SK-N-SH treated with all-trans-retinoic acid at 6 μM for 48 hours (cell line): Measurements from ENCODE around the gene ASTN2.

Experiments
- ATAC-seq: fragments of 200-7000 bp; cut with Tn5 transposase; 3 replicates; pipeline ENCODE4 v1.9.1; 2020; ENCODE audit warnings: mild to moderate bottlenecking, moderate library complexity
- ARNTL ChIP-seq: fragments of 450-650 bp; formaldehyde crosslinking; IDR thresholded peaks from 2 replicates; pipeline ENCODE4 v1.5.0; 2020; ENCODE audit warnings: low read depth, mild to moderate bottlenecking, moderate library complexity, borderline replicate concordance
- CSDC2 ChIP-seq: fragments of 250-450 bp; sonication (Bioruptor Pico); IDR thresholded peaks from 2 replicates; pipeline ENCODE4 v1.5.0; 2020; ENCODE audit warnings: mild to moderate bottlenecking, moderate library complexity
- ESRRG ChIP-seq: fragments of 250-450 bp; sonication (Bioruptor Pico); IDR thresholded peaks from 2 replicates; pipeline ENCODE4 v1.6.1; 2021; ENCODE audit warnings: mild to moderate bottlenecking
- GLIS3 ChIP-seq: fragments of 250-450 bp; sonication (Bioruptor Pico); IDR thresholded peaks from 2 replicates; pipeline ENCODE4 v1.5.0; 2020; ENCODE audit warnings: mild to moderate bottlenecking, moderate library complexity
- ISL1 ChIP-seq: fragments of 250-450 bp; sonication (Bioruptor Pico); IDR thresholded peaks from 2 replicates; pipeline ENCODE4 v2.1.2; 2022; ENCODE audit warnings: mild to moderate bottlenecking, moderate library complexity
- OSR1 ChIP-seq: fragments of 250-450 bp; sonication (Bioruptor Pico); IDR thresholded peaks from 2 replicates; pipeline ENCODE4 v1.8.0; 2022; ENCODE audit warnings: moderate library complexity, mild to moderate bottlenecking, inconsistent platforms
- PPARA ChIP-seq: fragments of 250-450 bp; sonication (Bioruptor Pico); IDR thresholded peaks from 2 replicates; pipeline ENCODE4 v1.5.0; 2020; ENCODE audit warnings: mild to moderate bottlenecking, borderline replicate concordance
- RARB ChIP-seq: fragments of 250-450 bp; sonication (Bioruptor Pico); IDR thresholded peaks from 2 replicates; pipeline ENCODE4 v1.8.0; 2021; ENCODE audit warnings: mild to moderate bottlenecking, moderate library complexity
- SNAI2 ChIP-seq: fragments of 250-450 bp; sonication (Bioruptor Pico); IDR thresholded peaks from 2 replicates; pipeline ENCODE4 v1.5.0; 2020; ENCODE audit warnings: mild to moderate bottlenecking, moderate library complexity
- TCF4 ChIP-seq: fragments of 250-450 bp; sonication (Bioruptor Pico); IDR thresholded peaks from 2 replicates; pipeline ENCODE4 v1.8.0; 2021; ENCODE audit warnings: mild to moderate bottlenecking, moderate library complexity, borderline replicate concordance
- TOX ChIP-seq: fragments of 250-450 bp; sonication (Bioruptor Pico); IDR thresholded peaks from 2 replicates; pipeline ENCODE4 v1.8.0; 2021; ENCODE audit warnings: mild to moderate bottlenecking, moderate library complexity, borderline replicate concordance
- ZC3H10 ChIP-seq: fragments of 250-450 bp; sonication (Bioruptor Pico); IDR thresholded peaks from 2 replicates; pipeline ENCODE4 v1.5.1; 2021; ENCODE audit warnings: mild to moderate bottlenecking, moderate library complexity
- ZFP3 ChIP-seq: fragments of 250-450 bp; sonication (Bioruptor Pico); IDR thresholded peaks from 2 replicates; pipeline ENCODE4 v1.5.0; 2020; ENCODE audit warnings: mild to moderate bottlenecking, moderate library complexity
- ZFP30 ChIP-seq: fragments of 450-650 bp; formaldehyde crosslinking; IDR thresholded peaks from 2 replicates; pipeline ENCODE4 v1.5.0; 2022; ENCODE audit warnings: mild to moderate bottlenecking, moderate library complexity
- ZNF565 ChIP-seq: fragments of 450-650 bp; formaldehyde crosslinking; conservative IDR thresholded peaks from 2 replicates; pipeline ENCODE4 v1.5.0; 2020; ENCODE audit warnings: low read depth, mild to moderate bottlenecking, moderate library complexity
- ZNF70 ChIP-seq: fragments of 450-650 bp; formaldehyde crosslinking; IDR thresholded peaks from 2 replicates; pipeline ENCODE4 v1.5.0; 2020; ENCODE audit warnings: mild to moderate bottlenecking, moderate library complexity
- ZNF8 ChIP-seq: fragments of 450-650 bp; formaldehyde crosslinking; IDR thresholded peaks from 2 replicates; pipeline ENCODE4 v1.5.0; 2020; ENCODE audit warnings: mild to moderate bottlenecking, moderate library complexity
- TF ChIP-seq, protein P1 (sequence below): fragments of 250-450 bp; sonication (Bioruptor Pico); IDR thresholded peaks from 2 replicates; pipeline ENCODE4 v1.5.1; 2021; ENCODE audit warnings: mild to moderate bottlenecking, moderate library complexity
- TF ChIP-seq, protein P2 (sequence below): fragments of 250-450 bp; sonication (Bioruptor Pico); IDR thresholded peaks from 2 replicates; pipeline ENCODE4 v1.8.0; 2020; ENCODE audit warnings: mild to moderate bottlenecking, moderate library complexity, borderline replicate concordance
- TF ChIP-seq, protein P3 (sequence below): fragments of 250-450 bp; sonication (Bioruptor Pico); IDR thresholded peaks from 2 replicates; pipeline ENCODE4 v1.5.1; 2020; ENCODE audit warnings: low read depth, mild to moderate bottlenecking, moderate library complexity
- TF ChIP-seq, protein P4 (sequence below): fragments of 250-450 bp; sonication (Bioruptor Pico); IDR thresholded peaks from 2 replicates; pipeline ENCODE4 v1.8.0; 2021; ENCODE audit warnings: low read depth, mild to moderate bottlenecking, moderate library complexity, borderline replicate concordance

The ASTN2 gene

DNA sequence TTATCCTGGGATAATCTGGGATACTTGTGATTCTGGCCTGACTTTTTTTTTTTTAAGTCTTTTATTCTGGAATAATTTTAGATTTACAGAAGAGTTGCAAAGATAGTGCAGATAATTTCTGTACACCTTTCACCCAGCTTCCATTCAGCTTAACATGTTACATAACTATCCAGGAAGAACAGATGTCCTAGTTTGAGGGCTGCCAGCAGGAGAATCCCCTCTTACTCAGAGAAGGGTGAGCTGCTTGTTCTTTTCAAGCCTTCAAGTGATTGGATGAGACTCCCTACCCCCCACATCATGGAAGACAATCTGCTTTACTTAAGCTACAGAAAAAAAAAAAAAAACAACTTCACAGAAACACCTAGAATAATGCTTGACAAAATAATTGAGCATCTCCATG, 473.6 kb downstream of the ASTN2 start:
- TF ChIP-seq ARNTL (CRISPR knock-in tag) (no peak), OSR1 (CRISPR knock-in tag) (no peak), PPARA (CRISPR knock-in tag) (no peak), ZFP3 (CRISPR knock-in tag) (no peak), RARB (no peak), CSDC2 (CRISPR knock-in tag) (no peak), ESRRG (CRISPR knock-in tag) (no peak), TOX (no peak), TCF4 (CRISPR knock-in tag) (no peak), SNAI2 (CRISPR knock-in tag) (no peak), ZNF565 (CRISPR knock-in tag) (no peak)
- TF ChIP-seq, protein P1, sequence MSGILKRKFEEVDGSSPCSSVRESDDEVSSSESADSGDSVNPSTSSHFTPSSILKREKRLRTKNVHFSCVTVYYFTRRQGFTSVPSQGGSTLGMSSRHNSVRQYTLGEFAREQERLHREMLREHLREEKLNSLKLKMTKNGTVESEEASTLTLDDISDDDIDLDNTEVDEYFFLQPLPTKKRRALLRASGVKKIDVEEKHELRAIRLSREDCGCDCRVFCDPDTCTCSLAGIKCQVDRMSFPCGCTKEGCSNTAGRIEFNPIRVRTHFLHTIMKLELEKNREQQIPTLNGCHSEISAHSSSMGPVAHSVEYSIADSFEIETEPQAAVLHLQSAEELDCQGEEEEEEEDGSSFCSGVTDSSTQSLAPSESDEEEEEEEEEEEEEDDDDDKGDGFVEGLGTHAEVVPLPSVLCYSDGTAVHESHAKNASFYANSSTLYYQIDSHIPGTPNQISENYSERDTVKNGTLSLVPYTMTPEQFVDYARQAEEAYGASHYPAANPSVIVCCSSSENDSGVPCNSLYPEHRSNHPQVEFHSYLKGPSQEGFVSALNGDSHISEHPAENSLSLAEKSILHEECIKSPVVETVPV: no peak
- TF ChIP-seq, protein P2, sequence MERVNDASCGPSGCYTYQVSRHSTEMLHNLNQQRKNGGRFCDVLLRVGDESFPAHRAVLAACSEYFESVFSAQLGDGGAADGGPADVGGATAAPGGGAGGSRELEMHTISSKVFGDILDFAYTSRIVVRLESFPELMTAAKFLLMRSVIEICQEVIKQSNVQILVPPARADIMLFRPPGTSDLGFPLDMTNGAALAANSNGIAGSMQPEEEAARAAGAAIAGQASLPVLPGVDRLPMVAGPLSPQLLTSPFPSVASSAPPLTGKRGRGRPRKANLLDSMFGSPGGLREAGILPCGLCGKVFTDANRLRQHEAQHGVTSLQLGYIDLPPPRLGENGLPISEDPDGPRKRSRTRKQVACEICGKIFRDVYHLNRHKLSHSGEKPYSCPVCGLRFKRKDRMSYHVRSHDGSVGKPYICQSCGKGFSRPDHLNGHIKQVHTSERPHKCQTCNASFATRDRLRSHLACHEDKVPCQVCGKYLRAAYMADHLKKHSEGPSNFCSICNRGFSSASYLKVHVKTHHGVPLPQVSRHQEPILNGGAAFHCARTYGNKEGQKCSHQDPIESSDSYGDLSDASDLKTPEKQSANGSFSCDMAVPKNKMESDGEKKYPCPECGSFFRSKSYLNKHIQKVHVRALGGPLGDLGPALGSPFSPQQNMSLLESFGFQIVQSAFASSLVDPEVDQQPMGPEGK (CRISPR knock-in tag): no peak
- TF ChIP-seq, protein P3, sequence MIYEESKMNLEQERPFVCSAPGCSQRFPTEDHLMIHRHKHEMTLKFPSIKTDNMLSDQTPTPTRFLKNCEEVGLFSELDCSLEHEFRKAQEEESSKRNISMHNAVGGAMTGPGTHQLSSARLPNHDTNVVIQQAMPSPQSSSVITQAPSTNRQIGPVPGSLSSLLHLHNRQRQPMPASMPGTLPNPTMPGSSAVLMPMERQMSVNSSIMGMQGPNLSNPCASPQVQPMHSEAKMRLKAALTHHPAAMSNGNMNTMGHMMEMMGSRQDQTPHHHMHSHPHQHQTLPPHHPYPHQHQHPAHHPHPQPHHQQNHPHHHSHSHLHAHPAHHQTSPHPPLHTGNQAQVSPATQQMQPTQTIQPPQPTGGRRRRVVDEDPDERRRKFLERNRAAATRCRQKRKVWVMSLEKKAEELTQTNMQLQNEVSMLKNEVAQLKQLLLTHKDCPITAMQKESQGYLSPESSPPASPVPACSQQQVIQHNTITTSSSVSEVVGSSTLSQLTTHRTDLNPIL (CRISPR knock-in tag): no peak
- TF ChIP-seq, protein P4, sequence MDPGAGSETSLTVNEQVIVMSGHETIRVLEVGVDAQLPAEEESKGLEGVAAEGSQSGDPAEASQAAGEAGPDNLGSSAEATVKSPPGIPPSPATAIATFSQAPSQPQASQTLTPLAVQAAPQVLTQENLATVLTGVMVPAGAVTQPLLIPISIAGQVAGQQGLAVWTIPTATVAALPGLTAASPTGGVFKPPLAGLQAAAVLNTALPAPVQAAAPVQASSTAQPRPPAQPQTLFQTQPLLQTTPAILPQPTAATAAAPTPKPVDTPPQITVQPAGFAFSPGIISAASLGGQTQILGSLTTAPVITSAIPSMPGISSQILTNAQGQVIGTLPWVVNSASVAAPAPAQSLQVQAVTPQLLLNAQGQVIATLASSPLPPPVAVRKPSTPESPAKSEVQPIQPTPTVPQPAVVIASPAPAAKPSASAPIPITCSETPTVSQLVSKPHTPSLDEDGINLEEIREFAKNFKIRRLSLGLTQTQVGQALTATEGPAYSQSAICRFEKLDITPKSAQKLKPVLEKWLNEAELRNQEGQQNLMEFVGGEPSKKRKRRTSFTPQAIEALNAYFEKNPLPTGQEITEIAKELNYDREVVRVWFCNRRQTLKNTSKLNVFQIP (CRISPR knock-in tag): no peak
- TF ChIP-seq, all 23 proteins: peak for 0
- no peak for ATAC-seq

DNA sequence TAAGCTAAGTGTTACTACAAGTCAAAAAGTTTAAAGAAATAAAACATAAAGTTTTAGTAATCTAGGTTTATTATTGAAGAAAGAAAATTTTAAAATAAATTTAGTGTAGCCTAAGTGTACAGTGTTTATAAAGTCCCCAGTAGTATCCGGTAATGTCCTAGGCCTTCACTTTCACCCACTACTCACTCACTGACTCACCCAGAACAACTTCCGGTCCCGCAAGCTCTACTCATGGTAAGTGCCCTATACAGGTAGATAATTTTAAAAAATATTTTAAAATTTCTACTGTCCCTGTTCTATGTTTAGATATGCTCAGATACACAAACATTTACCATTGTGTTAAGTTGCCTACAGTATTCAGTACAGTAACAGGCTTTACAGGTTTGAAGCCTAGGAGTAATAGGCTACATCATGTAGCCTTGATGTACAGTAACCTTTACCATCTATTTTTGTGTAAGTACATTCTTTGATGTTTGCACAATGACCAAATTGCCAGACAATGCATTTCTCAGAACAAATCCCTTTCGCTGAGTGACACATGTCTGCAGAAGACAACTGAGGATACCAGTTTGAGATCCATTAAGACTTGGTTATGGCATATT, 474.1 kb downstream of the ASTN2 start:
- ATAC-seq: no peak
- no peak for TF ChIP-seq RARB
- no peak for TF ChIP-seq TOX
- no peak for TF ChIP-seq ZNF70 (CRISPR knock-in tag)
- no peak for TF ChIP-seq ISL1 (CRISPR knock-in tag)
- TF ChIP-seq, protein P2 (CRISPR knock-in tag): no peak
- TF ChIP-seq ZFP30 (CRISPR knock-in tag): no peak

DNA sequence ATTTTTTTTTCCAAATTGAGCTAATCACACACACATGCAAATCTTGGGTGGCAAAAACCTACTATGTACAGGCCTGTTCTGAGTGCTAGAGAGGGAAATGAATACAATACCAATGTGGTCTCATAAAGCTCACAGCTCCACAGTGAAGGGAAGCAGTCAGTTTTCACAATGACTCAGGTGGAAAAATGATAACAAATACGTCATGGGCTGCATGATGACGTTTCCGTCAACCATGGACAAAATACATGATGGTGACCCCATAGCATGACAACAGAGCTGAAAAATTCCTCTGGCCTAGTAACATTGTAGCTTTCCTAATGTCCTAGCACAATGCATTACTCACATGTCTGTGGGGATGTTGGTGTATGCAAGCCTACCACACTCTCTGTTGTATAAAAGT, 475.2 kb downstream of the ASTN2 start:
- ATAC-seq: no peak
- TF ChIP-seq CSDC2 (CRISPR knock-in tag) (no peak), TOX (no peak), ZNF565 (CRISPR knock-in tag) (no peak), GLIS3 (no peak), OSR1 (CRISPR knock-in tag) (no peak), ZNF70 (CRISPR knock-in tag) (no peak), ZFP3 (CRISPR knock-in tag) (no peak), TCF4 (CRISPR knock-in tag) (no peak), ARNTL (CRISPR knock-in tag) (no peak), PPARA (CRISPR knock-in tag) (no peak), ZFP30 (CRISPR knock-in tag) (no peak), ZNF8 (CRISPR knock-in tag) (no peak), ZC3H10 (CRISPR knock-in tag) (no peak)
- TF ChIP-seq, protein P1: no peak
- TF ChIP-seq, protein P4 (CRISPR knock-in tag): no peak
- TF ChIP-seq, protein P2 (CRISPR knock-in tag): no peak
- TF ChIP-seq, protein P3 (CRISPR knock-in tag): no peak
- TF ChIP-seq, all 23 proteins: peak for 0
